Heart right ventricle (tissue), 16 donors: ENCODE results near the gene SEPTIN12. TPM values are rescaled to one million over a fixed set of nuclear protein-coding genes. Genes with fewer than 3 reads are reported as not detected.

Experiments
- ATAC-seq, 8 donors: fragments of 200-7000 bp; cut with Tn5 transposase; one replicate each; pipeline ENCODE4 v1.9.1; 2020; ENCODE audit warnings: mild to moderate bottlenecking in 8 of 8, moderate library complexity in 8 of 8, moderate number of reproducible peaks in 1 of 8
- DNase-seq, 2 donors: peaks; one replicate each; pipeline ENCODE4 v3.0.0-alpha.2; 2020
- H3K27ac ChIP-seq, 10 donors: fragments of 200-600 bp; sonication (generic) in 2 of 10; one replicate each; pipeline versions ENCODE4 v1.5.0 to v1.8.0; 2020 to 2022; ENCODE audit warnings: mild to moderate bottlenecking in 3 of 10
- H3K27me3 ChIP-seq, 7 donors: fragments of 200-600 bp; one replicate each; pipeline ENCODE4 v1.8.0; 2021 to 2022; ENCODE audit warnings: mild to moderate bottlenecking in 2 of 7
- H3K36me3 ChIP-seq, 9 donors: fragments of 200-600 bp; sonication (generic) in 1 of 9; one replicate each; pipeline versions ENCODE4 v1.5.0 to v1.8.0; 2020 to 2022; ENCODE audit warnings: mild to moderate bottlenecking in 2 of 9
- H3K4me1 ChIP-seq, 9 donors: fragments of 200-600 bp; sonication (generic) in 1 of 9; one replicate each; pipeline versions ENCODE4 v1.5.0 to v1.8.0; 2020 to 2022; ENCODE audit warnings: mild to moderate bottlenecking in 4 of 9
- H3K4me3 ChIP-seq, 10 donors: fragments of 200-600 bp; sonication (generic) in 2 of 10; one replicate each; pipeline versions ENCODE4 v1.5.0 to v1.8.0; 2020 to 2022; ENCODE audit warnings: mild to moderate bottlenecking in 7 of 10, moderate library complexity in 2 of 10
- H3K9me3 ChIP-seq, 11 donors: fragments of 200-600 bp in 10 of 11; sonication (generic) in 2 of 11; one replicate each; pipeline versions ENCODE4 v1.5.0 to v1.8.0; 2013 to 2022; ENCODE audit warnings: mild to moderate bottlenecking in 2 of 11, control low read depth in 1 of 11, moderate library complexity in 1 of 11
- CTCF ChIP-seq, 9 donors: fragments of 200-600 bp; sonication (generic) in 2 of 9; IDR thresholded peaks; one replicate each; pipeline versions ENCODE4 v1.5.0 to v1.8.0; 2021 to 2022; ENCODE audit warnings: antibody characterized with exemption in 9 of 9, mild to moderate bottlenecking in 5 of 9, moderate library complexity in 1 of 9
- whole genome bisulfite sequencing, 2 donors: extraction: QIAGEN DNeasy Blood & Tissue Kit; methylation state at CpG; one replicate each; pipeline ENCODE4 v1.1.7; 2013; ENCODE audit warnings: inconsistent platforms in 1 of 2; 5-methylcytosine and 5-hydroxymethylcytosine counted together
- intact Hi-C, 10 donors: fragments of 100-400 bp; cut with DNase I; formaldehyde crosslinking; loops; one replicate each; pipeline versions ENCODE4 v1.11.1 to v1.14.2; 2022
- polyA plus RNA-seq, 2 donors: library from polyadenylated mRNA; stranded (reverse); fragments of 200-250 nt; gene quantifications; one replicate each; pipeline ENCODE4 v1.2.3, GENCODE V29; 2013
- total RNA-seq, 10 donors: library from RNA; stranded (reverse); fragmentation: NEBNext Ultra II Directional in 3 of 10; extraction: Animal tissue kit (Norgen Biotek cat#: 25700) in 3 of 10; gene quantifications; one replicate each; pipeline versions ENCODE4 v1.2.1 to v1.2.4, GENCODE V29; 2021 to 2023
- donor health status: Arrhythmogenic right ventricular cardiomyopathy.
- donor health status: ischemic (EF 13 %, LVEDD 7.1; RV severe dilation, severe dysfunction).
- donor health status: healthy with polysubstance abuse.
- donor health status: DM: no; HTN: yes; CAD: no.
- donor health status: DM: no; HTN: no; CAD: no.
- donor health status: ischemic (EF 25% LVEDD 6.9; RV normal size, moderate dysfunction).
- donor health status: ischemic (EF 25% LVEDD 5.7; RV mildly dilated, moderate dysfunction).
- donor health status: healthy.
- donor health status: DM: yes; HTN: yes; CAD: no.
- donor health status: Ischemic cardiomyopathy.
- donor health status: ischemic (EF 35%, LVEDD 5.7; RV mildly dilated, moderate dysfunction).
- donor health status: nonischemic (EF 11% LVEDD 7.7; RV severe dilation, severe dysfunction).
- donor health status: DM: yes; HTN: yes; CAD: no.
- donor health status: PGD.
- donor health status: ischemic (EF 29% LVEDD 5.4; RV normal size, mild dysfunction).
- donor health status: nonischemic (EF 23%, LVEDD 6.1; RV moderate dilation, normal function).

Gene SEPTIN12
- total and polyA plus RNA-seq, 12 donors, result 1.3 TPM; not detected in 11

- no peaks in the 10 kb centered on the region for H3K27me3 ChIP-seq
- peak overlapping the region in 2 of 10 donors; percentile 11 to 73 for H3K27ac ChIP-seq
- ATAC-seq (no peak), DNase-seq (no peak)
- no peak for TF ChIP-seq CTCF (IDR thresholded peaks at IDR 0.05)
- WGBS, 2 donors, result 96 to 98% methylated on average over 6 of the region's 6 CpGs
- no peak overlapping the region for H3K4me3 ChIP-seq
- H3K36me3 ChIP-seq, result peaks cover 0 to 74% (median 48%) of the 10 kb centered on the region in 9 donors
- H3K9me3 ChIP-seq, result no peaks in the 10 kb centered on the region
- H3K4me1 ChIP-seq, result peaks cover 0 to 38% (median 16%) of the 10 kb centered on the region in 9 donors
- intact Hi-C loops, result loop anchor here in 2 of 10 donors (5.0 to 10.0 kb wide), 2 partner anchors 41 to 59 kb away; partner anchors contain the start of genes GLYR1 (in 1 of the 2) and UBN1 (in 1 of the 2)
These were observed 18.1 kb upstream of the SEPTIN12 start for GRCh38 chr16:4806280-4806679.

- H3K27ac ChIP-seq, result peak overlapping the region in 9 of 10 donors; percentile 11 to 73 (median 46)
- H3K4me3 ChIP-seq, result no peak overlapping the region
- WGBS, 2 donors, result 45 to 63% methylated on average over 11 of the region's 11 CpGs
- H3K27me3 ChIP-seq, result no peaks in the 10 kb centered on the region
- peaks cover 0 to 48% (median 26%) of the 10 kb centered on the region in 9 donors for H3K4me1 ChIP-seq
- ATAC-seq (peak in 5 of 8 donors; percentile 18 to 46 (median 25)), DNase-seq (peak in 1 of 2 donors; percentile 53)
- intact Hi-C loops, result loop anchor here in 2 of 10 donors (2.0 to 10.0 kb wide), 3 partner anchors 42 to 152 kb away; partner anchors contain the start of genes GLYR1 (in 1 of the 2) and UBN1 (in 1 of the 2)
- peak in 5 of 9 donors; percentile 19 to 55 (median 42) for TF ChIP-seq CTCF (IDR thresholded peaks at IDR 0.05)
- H3K9me3 ChIP-seq, result no peaks in the 10 kb centered on the region
- peaks cover 0 to 63% (median 39%) of the 10 kb centered on the region in 9 donors for H3K36me3 ChIP-seq
These were observed 17.1 kb upstream of the SEPTIN12 start for GRCh38 chr16:4805231-4805630.

GRCh38 chr16:4803898-4804762 lies 16.0 kb upstream of the SEPTIN12 start:
- no peak for DNase-seq

More at GRCh38 chr16:4803898-4804762, 16.0 kb upstream of the SEPTIN12 start:
- Histone ChIP-seq H3K9me3 (no peaks in the 10 kb centered on the region), H3K27me3 (no peaks in the 10 kb centered on the region), H3K4me1 (peaks cover 0 to 51% (median 29%) of the 10 kb centered on the region in 9 donors), H3K36me3 (peaks cover 0 to 62% (median 37%) of the 10 kb centered on the region in 9 donors), H3K4me3 (no peak overlapping the region), H3K27ac (peak overlapping the region in 7 of 10 donors; percentile 11 to 96 (median 62))
- TF ChIP-seq CTCF (IDR thresholded peaks at IDR 0.05), result no peak
- intact Hi-C loops, result loop anchor here in 5 of 10 donors (2.0 to 10.0 kb wide), 6 partner anchors 37 to 153 kb away; partner anchors contain the start of genes GLYR1 (in 3 of the 5), UBN1 (in 3 of the 5), ZNF500 (in 3 of the 5) and SEC14L5 (in 1 of the 5)
- no peak for ATAC-seq
- WGBS, 2 donors, result 67 to 72% methylated on average over 26 of the region's 26 CpGs
